ENCODE results near the gene LY9. TPM values are rescaled to one million over a fixed set of nuclear protein-coding genes. Genes with fewer than 3 reads are reported as not detected.
A peak's percentile ranks its signal among the peaks of the same experiment; 100 is the strongest.

Gene LY9
- total and polyA plus RNA-seq, 2 of the 13 experiments (the other 11 are each of a cell fraction or from before 2014, with no cell fraction given), result not detected

DNA sequence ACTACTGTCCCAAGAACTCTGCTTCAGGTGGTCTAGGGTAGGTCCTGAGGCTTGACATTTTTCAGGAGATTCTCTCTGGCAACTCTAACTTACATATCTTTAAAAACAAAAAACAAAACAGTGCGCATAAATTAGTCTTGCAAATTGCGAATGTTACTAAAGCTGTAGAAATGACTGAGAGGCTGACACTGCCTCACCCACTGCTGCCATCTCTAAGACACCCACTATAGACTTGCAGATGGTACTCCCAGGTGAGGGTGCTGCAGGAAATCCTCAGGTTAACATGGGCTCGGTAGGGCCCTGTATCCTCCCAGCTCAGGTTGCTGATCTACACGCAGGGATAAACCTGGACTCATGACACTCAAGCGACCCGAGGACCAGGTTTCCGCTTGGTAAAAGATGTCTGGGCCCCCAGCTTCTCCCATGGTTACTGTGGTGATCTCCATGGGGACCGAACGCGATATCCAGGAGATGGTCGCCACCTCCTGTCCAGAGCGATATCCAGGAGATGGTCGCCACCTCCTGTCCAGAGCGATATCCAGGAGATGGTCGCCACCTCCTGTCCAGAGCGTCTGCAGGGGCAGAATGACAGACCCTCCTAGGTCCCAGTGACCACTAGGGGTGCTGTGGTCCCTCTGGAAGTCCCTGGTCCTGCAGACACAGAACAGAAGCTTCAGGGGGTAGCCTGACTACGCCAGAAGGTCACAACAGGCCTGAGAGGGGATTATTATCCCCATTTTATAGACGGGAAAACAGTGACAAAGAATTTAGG, 16.2 kb upstream of the LY9 start (continued):
- TF ChIP-seq NAIF1 (CRISPR knock-in tag; IDR thresholded peaks at IDR 0.05; ENCODE audit: borderline replicate concordance) (no peak), ZNF746 (CRISPR knock-in tag; IDR thresholded peaks at IDR 0.05) (no peak), POLR2G (IDR thresholded peaks at IDR 0.05; ENCODE audit: low read depth, low read length) (no peak), NFYC (CRISPR knock-in tag; IDR thresholded peaks at IDR 0.05) (no peak), NR2C2 (CRISPR knock-in tag; IDR thresholded peaks at IDR 0.05; ENCODE audit: borderline replicate concordance) (no peak), ARNT (IDR thresholded peaks at IDR 0.05) (no peak), ZEB1 (IDR thresholded peaks at IDR 0.05; ENCODE audit: insufficient replicate concordance, low read depth) (no peak), ZMAT3 (CRISPR knock-in tag; conservative IDR thresholded peaks at IDR 0.05) (no peak), STAG1 (CRISPR knock-in tag; IDR thresholded peaks at IDR 0.05) (peak; percentile 64), MAFK (conservative IDR thresholded peaks at IDR 0.05 in 1 of 2, IDR thresholded peaks at IDR 0.05 in 1 of 2; ENCODE audit: low read length in 2 of 2) (no peak)
- TF ChIP-seq, protein P1, sequence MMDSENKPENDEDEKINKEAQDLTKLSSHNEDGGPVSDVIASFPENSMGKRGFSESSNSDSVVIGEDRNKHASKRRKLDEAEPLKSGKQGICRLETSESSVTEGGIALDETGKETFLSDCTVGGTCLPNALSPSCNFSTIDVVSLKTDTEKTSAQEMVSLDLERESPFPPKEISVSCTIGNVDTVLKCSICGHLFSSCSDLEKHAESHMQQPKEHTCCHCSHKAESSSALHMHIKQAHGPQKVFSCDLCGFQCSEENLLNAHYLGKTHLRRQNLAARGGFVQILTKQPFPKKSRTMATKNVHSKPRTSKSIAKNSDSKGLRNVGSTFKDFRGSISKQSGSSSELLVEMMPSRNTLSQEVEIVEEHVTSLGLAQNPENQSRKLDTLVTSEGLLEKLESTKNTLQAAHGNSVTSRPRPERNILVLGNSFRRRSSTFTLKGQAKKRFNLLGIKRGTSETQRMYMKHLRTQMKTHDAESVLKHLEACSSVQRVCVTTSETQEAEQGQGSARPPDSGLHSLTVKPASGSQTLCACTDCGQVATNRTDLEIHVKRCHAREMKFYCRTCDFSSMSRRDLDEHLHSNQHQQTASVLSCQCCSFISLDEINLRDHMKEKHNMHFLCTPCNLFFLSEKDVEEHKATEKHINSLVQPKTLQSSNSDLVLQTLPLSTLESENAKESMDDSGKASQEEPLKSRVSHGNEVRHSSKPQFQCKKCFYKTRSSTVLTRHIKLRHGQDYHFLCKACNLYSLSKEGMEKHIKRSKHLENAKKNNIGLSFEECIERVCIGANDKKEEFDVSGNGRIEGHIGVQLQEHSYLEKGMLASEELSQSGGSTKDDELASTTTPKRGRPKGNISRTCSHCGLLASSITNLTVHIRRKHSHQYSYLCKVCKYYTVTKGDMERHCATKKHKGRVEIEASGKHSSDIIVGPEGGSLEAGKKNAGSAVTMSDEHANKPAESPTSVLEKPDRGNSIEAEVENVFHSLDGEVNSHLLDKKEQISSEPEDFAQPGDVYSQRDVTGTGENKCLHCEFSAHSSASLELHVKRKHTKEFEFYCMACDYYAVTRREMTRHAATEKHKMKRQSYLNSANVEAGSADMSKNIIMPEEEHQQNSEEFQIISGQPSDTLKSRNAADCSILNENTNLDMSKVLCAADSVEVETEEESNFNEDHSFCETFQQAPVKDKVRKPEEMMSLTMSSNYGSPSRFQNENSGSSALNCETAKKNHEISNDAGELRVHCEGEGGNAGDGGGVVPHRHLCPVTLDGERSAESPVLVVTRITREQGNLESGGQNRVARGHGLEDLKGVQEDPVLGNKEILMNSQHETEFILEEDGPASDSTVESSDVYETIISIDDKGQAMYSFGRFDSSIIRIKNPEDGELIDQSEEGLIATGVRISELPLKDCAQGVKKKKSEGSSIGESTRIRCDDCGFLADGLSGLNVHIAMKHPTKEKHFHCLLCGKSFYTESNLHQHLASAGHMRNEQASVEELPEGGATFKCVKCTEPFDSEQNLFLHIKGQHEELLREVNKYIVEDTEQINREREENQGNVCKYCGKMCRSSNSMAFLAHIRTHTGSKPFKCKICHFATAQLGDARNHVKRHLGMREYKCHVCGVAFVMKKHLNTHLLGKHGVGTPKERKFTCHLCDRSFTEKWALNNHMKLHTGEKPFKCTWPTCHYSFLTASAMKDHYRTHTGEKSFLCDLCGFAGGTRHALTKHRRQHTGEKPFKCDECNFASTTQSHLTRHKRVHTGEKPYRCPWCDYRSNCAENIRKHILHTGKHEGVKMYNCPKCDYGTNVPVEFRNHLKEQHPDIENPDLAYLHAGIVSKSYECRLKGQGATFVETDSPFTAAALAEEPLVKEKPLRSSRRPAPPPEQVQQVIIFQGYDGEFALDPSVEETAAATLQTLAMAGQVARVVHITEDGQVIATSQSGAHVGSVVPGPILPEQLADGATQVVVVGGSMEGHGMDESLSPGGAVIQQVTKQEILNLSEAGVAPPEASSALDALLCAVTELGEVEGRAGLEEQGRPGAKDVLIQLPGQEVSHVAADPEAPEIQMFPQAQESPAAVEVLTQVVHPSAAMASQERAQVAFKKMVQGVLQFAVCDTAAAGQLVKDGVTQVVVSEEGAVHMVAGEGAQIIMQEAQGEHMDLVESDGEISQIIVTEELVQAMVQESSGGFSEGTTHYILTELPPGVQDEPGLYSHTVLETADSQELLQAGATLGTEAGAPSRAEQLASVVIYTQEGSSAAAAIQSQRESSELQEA (CRISPR knock-in tag; IDR thresholded peaks at IDR 0.05; ENCODE audit: not compliant biosample characterization), result no peak
- TF ChIP-seq, protein P2, sequence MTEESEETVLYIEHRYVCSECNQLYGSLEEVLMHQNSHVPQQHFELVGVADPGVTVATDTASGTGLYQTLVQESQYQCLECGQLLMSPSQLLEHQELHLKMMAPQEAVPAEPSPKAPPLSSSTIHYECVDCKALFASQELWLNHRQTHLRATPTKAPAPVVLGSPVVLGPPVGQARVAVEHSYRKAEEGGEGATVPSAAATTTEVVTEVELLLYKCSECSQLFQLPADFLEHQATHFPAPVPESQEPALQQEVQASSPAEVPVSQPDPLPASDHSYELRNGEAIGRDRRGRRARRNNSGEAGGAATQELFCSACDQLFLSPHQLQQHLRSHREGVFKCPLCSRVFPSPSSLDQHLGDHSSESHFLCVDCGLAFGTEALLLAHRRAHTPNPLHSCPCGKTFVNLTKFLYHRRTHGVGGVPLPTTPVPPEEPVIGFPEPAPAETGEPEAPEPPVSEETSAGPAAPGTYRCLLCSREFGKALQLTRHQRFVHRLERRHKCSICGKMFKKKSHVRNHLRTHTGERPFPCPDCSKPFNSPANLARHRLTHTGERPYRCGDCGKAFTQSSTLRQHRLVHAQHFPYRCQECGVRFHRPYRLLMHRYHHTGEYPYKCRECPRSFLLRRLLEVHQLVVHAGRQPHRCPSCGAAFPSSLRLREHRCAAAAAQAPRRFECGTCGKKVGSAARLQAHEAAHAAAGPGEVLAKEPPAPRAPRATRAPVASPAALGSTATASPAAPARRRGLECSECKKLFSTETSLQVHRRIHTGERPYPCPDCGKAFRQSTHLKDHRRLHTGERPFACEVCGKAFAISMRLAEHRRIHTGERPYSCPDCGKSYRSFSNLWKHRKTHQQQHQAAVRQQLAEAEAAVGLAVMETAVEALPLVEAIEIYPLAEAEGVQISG (CRISPR knock-in tag; IDR thresholded peaks at IDR 0.05), result 0 out of 2 replicates have a peak, but pooled peaks have one; percentile 23
- TF ChIP-seq, protein P3, sequence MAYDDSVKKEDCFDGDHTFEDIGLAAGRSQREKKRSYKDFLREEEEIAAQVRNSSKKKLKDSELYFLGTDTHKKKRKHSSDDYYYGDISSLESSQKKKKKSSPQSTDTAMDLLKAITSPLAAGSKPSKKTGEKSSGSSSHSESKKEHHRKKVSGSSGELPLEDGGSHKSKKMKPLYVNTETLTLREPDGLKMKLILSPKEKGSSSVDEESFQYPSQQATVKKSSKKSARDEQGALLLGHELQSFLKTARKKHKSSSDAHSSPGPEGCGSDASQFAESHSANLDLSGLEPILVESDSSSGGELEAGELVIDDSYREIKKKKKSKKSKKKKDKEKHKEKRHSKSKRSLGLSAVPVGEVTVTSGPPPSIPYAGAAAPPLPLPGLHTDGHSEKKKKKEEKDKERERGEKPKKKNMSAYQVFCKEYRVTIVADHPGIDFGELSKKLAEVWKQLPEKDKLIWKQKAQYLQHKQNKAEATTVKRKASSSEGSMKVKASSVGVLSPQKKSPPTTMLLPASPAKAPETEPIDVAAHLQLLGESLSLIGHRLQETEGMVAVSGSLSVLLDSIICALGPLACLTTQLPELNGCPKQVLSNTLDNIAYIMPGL (CRISPR knock-in tag; IDR thresholded peaks at IDR 0.05; ENCODE audit: borderline replicate concordance in 1 of 2, low read depth in 1 of 2), result peak in 1 of 2 experiments; percentile 43; a peak in 1 of 4 replicates
- TF ChIP-seq, protein P4, sequence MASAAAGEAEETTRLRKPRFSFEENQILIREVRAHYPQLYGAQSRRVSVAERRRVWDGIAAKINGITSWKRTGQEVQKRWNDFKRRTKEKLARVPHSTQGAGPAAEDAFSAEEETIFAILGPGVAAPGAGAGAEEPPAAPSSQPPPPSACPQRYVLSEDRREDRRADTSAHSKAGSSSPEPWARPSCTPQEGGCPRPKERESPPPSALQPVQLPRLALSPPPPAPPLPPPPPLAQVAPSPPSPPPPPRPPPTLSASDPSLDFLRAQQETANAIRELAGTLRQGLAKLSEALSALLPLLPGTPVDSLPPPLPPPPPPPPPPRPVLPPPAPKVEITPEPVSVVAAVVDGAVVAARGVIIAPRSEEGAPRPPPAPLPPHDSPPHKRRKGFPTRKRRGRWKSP (CRISPR knock-in tag; IDR thresholded peaks at IDR 0.05), result no peak

Measured in HepG2 (cell line).